Endothelial cell of umbilical vein (primary cell): ENCODE results near the gene OR10K1. TPM values are rescaled to one million over a fixed set of nuclear protein-coding genes. Genes with fewer than 3 reads are reported as not detected.

ENCODE experiments used
- BruUV-seq: library from RNA; stranded (reverse); fragments of 400-500 nt; replicated peaks from 2 replicates; lab custom pipeline; 2021; lab: Mats Ljungman, UMichigan
- CTCF ChIA-PET: fragments of 300-600, 350-600 bp; sonication (Branson Sonifier 250); formaldehyde crosslinking; loops from one replicate; lab custom pipeline; 2021; ENCODE audit warnings: antibody characterized with exemption, inconsistent platforms; lab: Charles Lee
- POLR2A ChIA-PET: fragments of 300-600, 350-600 bp; sonication (Branson Sonifier 250); formaldehyde crosslinking; loops from one replicate; lab custom pipeline; 2021; ENCODE audit warnings: antibody characterized with exemption, inconsistent platforms; lab: Charles Lee
- DNase-seq: peaks from one replicate; pipeline ENCODE4 v3.0.0-alpha.2; 2011; ENCODE audit warnings: low read depth, low spot score
- FAIRE-seq: peaks from 2 replicates; lab custom pipeline; 2011; peaks lifted over from hg19 to GRCh38; lab: Jason Lieb, UNC
- H2AFZ ChIP-seq: 2 replicates; pipeline ENCODE4 v1.6.0; 2012; ENCODE audit warnings: low read depth, low read length, control low read depth, inconsistent platforms
- H3K27ac ChIP-seq: 2 replicates; pipeline ENCODE4 v1.5.1; 2011; ENCODE audit warnings: low read depth, mild to moderate bottlenecking, control low read depth, low read length, moderate library complexity; ENCODE audit not compliant: insufficient read depth
- H3K27me3 ChIP-seq, 2 experiments: 2 replicates each; pipeline versions ENCODE4 v1.6.0 to v1.6.1; 2011; ENCODE audit warnings: low read length in 2 of 2, mixed read lengths in 1 of 2; ENCODE audit not compliant: control insufficient read depth in 2 of 2, insufficient read depth in 2 of 2
- H3K36me3 ChIP-seq, 2 experiments: 2 replicates in 1 of 2; 3 replicates in 1 of 2; pipeline ENCODE4 v1.5.1; 2011; ENCODE audit warnings: low read length in 2 of 2, mild to moderate bottlenecking in 1 of 2, moderate library complexity in 1 of 2; ENCODE audit not compliant: control insufficient read depth in 2 of 2, insufficient read depth in 2 of 2; ENCODE audit errors: extremely low read depth in 1 of 2
- H3K4me1 ChIP-seq: 3 replicates; pipeline ENCODE4 v1.5.1; 2011; ENCODE audit warnings: mild to moderate bottlenecking, low read length; ENCODE audit not compliant: control insufficient read depth, insufficient read depth; ENCODE audit errors: extremely low read depth
- H3K4me2 ChIP-seq: 2 replicates; pipeline ENCODE4 v1.6.1; 2011; ENCODE audit warnings: low read length, control low read depth, mixed read lengths; ENCODE audit not compliant: insufficient read depth
- H3K4me3 ChIP-seq, 3 experiments: fragments of 200-600 bp in 1 of 3; sonication (generic), shearing (Covaris generic) in 1 of 3; replicated peaks in 1 of 3; 2 replicates each; pipeline ENCODE4 v1.5.1; 2011 to 2016; ENCODE audit warnings: control low read depth in 3 of 3, low read length in 3 of 3, mild to moderate bottlenecking in 2 of 3, inconsistent platforms in 1 of 3, low read depth in 1 of 3, moderate library complexity in 1 of 3; ENCODE audit not compliant: insufficient read depth in 1 of 3
- H3K79me2 ChIP-seq: 2 replicates; pipeline ENCODE4 v1.6.0; 2012; ENCODE audit warnings: low read length, inconsistent platforms; ENCODE audit not compliant: control insufficient read depth, insufficient read depth
- H3K9ac ChIP-seq: replicated peaks from 2 replicates; pipeline ENCODE3; 2011; ENCODE audit warnings: low read length, control low read depth; ENCODE audit not compliant: insufficient read depth; ENCODE audit errors: extremely low read depth
- H3K9me1 ChIP-seq: replicated peaks from 3 replicates; pipeline ENCODE4 v1.6.0; 2011; ENCODE audit warnings: mild to moderate bottlenecking, low read length; ENCODE audit not compliant: control insufficient read depth, insufficient read depth; ENCODE audit errors: extremely low read depth
- H3K9me3 ChIP-seq: replicated peaks from 2 replicates; pipeline ENCODE4 v1.5.1; 2012; ENCODE audit warnings: low read length, inconsistent platforms; ENCODE audit not compliant: control insufficient read depth, insufficient read depth
- H4K20me1 ChIP-seq: replicated peaks from 2 replicates; pipeline ENCODE3; 2011; ENCODE audit warnings: mild to moderate bottlenecking, low read length; ENCODE audit not compliant: control insufficient read depth, insufficient read depth; ENCODE audit errors: extremely low read depth
- CTCF ChIP-seq, 2 donors: IDR thresholded peaks; 1 replicate in 1 of 2; 2 replicates in 1 of 2; pipeline ENCODE4 v1.5.1; 2011; ENCODE audit warnings: low read length in 2 of 2, mild to moderate bottlenecking in 2 of 2, moderate library complexity in 2 of 2, control low read depth in 1 of 2, inconsistent platforms in 1 of 2, low read depth in 1 of 2; ENCODE audit not compliant: insufficient read depth in 1 of 2; ENCODE audit errors: extremely low read depth in 1 of 2
- EZH2 ChIP-seq: IDR thresholded peaks from 2 replicates; pipeline ENCODE4 v1.6.1; 2012; ENCODE audit warnings: borderline replicate concordance, low read depth, mild to moderate bottlenecking, moderate library complexity, low read length, inconsistent platforms; ENCODE audit not compliant: severe bottlenecking
- FOS ChIP-seq: IDR thresholded peaks from 2 replicates; pipeline ENCODE4 v1.6.1; 2011; ENCODE audit warnings: mild to moderate bottlenecking, low read length, moderate library complexity, borderline replicate concordance; ENCODE audit not compliant: insufficient read depth
- GATA2 ChIP-seq: IDR thresholded peaks from 2 replicates; pipeline ENCODE4 v1.7.0; 2011; ENCODE audit warnings: low read depth, mild to moderate bottlenecking, moderate library complexity, mixed read lengths, low read length; ENCODE audit not compliant: insufficient read length, insufficient read depth
- JUN ChIP-seq: IDR thresholded peaks from 2 replicates; pipeline ENCODE4 v1.6.1; 2011; ENCODE audit warnings: borderline replicate concordance, low read depth; ENCODE audit not compliant: insufficient read length, insufficient read depth
- MAX ChIP-seq: IDR thresholded peaks from 2 replicates; pipeline ENCODE4 v1.6.1; 2011; ENCODE audit not compliant: insufficient read depth, insufficient read length
- MYC ChIP-seq: IDR thresholded peaks from one replicate; pipeline ENCODE4 v1.6.1; 2011; ENCODE audit warnings: mild to moderate bottlenecking, low read depth, low read length
- POLR2A ChIP-seq: IDR thresholded peaks from 2 replicates; pipeline ENCODE4 v1.6.1; 2012; ENCODE audit warnings: low read depth, mild to moderate bottlenecking, control low read depth, low read length
- POLR2AphosphoS5 ChIP-seq: IDR thresholded peaks from 2 replicates; pipeline ENCODE4 v1.6.1; 2012; ENCODE audit warnings: low read depth, mild to moderate bottlenecking, control low read depth, low read length, moderate library complexity; ENCODE audit not compliant: insufficient read depth
- dilution Hi-C: fragments of 300-500 bp; cut with MboI; formaldehyde crosslinking; loops from one replicate; pipeline ENCODE4 v1.15.0; 2019; ENCODE audit warnings: low sequenced_read_pairs; ENCODE audit not compliant: extremely low pct_ligation_motif_present
- intact Hi-C: fragments of 100-400 bp; cut with micrococcal nuclease; formaldehyde crosslinking; loops from one replicate; pipeline ENCODE4 v1.10.0; 2022
- polyA plus RNA-seq, 4 experiments: library from polyadenylated mRNA; depleted of rRNA in 3 of 4; stranded (reverse) in 3 of 4; unstranded in 1 of 4; fragments of >200 nt; gene quantifications; 2 replicates each; pipeline versions ENCODE4 v1.2.1 to v1.2.3, GENCODE V29; 2011 to 2012; ENCODE audit warnings: missing spikeins in 1 of 4
- total RNA-seq: library from RNA; stranded (reverse); gene quantifications from 2 replicates; pipeline ENCODE4 v1.2.3, GENCODE V29; 2021

The OR10K1 gene
- total and polyA plus RNA-seq, 2 donors (not counting 3 experiments of a cell fraction or from before 2014, with no cell fraction given), result not detected

GRCh38 chr1:158454537-158454936 is 7.1 kb upstream of the OR10K1 start:
- BruUV-seq, result no TSS peak
- DNase-seq (no peak), FAIRE-seq (no peak)
- no peaks in the 10 kb centered on the region for H3K9me3 ChIP-seq
- ChIA-PET POLR2A (no interaction called here), CTCF (no interaction called here)
- H3K79me2 ChIP-seq, result no peaks in the 10 kb centered on the region
- H3K27me3 ChIP-seq, result no peaks in the 10 kb centered on the region
- H3K4me1 ChIP-seq, result no peaks in the 10 kb centered on the region
- no peaks in the 10 kb centered on the region for H3K9me1 ChIP-seq
- H3K9ac ChIP-seq, result no peak overlapping the region
- H3K27ac ChIP-seq, result no peak overlapping the region
- no peaks in the 10 kb centered on the region for H4K20me1 ChIP-seq
- no peak overlapping the region for H3K4me2 ChIP-seq
- intact Hi-C loops (no loop called here), dilution Hi-C loops (no loop called here)
- no peaks in the 10 kb centered on the region for H3K36me3 ChIP-seq
- no peak for TF ChIP-seq MAX
- no peak for TF ChIP-seq POLR2A
- no peak for TF ChIP-seq FOS
- TF ChIP-seq POLR2AphosphoS5, result no peak
- TF ChIP-seq EZH2, result no peak
- no peak for TF ChIP-seq MYC
- no peak for TF ChIP-seq GATA2
- no peak overlapping the region for H3K4me3 ChIP-seq
- no peak overlapping the region for H2AFZ ChIP-seq

- ChIA-PET POLR2A (no interaction called here), CTCF (no interaction called here)
- Histone ChIP-seq H3K4me1 (no peaks in the 10 kb centered on the region), H3K36me3 (no peaks in the 10 kb centered on the region), H3K9me3 (no peaks in the 10 kb centered on the region), H2AFZ (no peak overlapping the region), H3K4me2 (no peak overlapping the region), H3K9ac (no peak overlapping the region), H3K9me1 (no peaks in the 10 kb centered on the region), H3K27me3 (no peaks in the 10 kb centered on the region), H4K20me1 (no peaks in the 10 kb centered on the region), H3K4me3 (no peak overlapping the region), H3K79me2 (no peaks in the 10 kb centered on the region), H3K27ac (no peak overlapping the region)
- no TSS peak for BruUV-seq
- dilution Hi-C loops (no loop called here), intact Hi-C loops (no loop called here)
- DNase-seq, result no peak
- no peak for FAIRE-seq
- TF ChIP-seq GATA2 (no peak), FOS (no peak), EZH2 (no peak), CTCF (IDR thresholded peaks at IDR 0.05; ENCODE audit: extremely low read depth in 1 of 2, insufficient read depth in 1 of 2, low read depth in 1 of 2, low read length in 2 of 2) (no peak), POLR2AphosphoS5 (no peak), JUN (no peak), MYC (no peak), POLR2A (no peak), MAX (no peak)
Measured at GRCh38 chr1:158457246-158457645, 4.4 kb upstream of the OR10K1 start.
